Naive thymus-derived CD8-positive, alpha-beta T cell (primary cell): ENCODE measurements around the gene BHLHE41. TPM values are rescaled to one million over a fixed set of nuclear protein-coding genes. Genes with fewer than 3 reads are reported as not detected.

ENCODE experiments used
- ATAC-seq, 2 donors: fragments of 150-1000 bp; cut with Tn5 transposase in 1 of 2; sonication (Bioruptor Pico), chemical (Tn5 transposase) in 1 of 2; 1 replicate in 1 of 2; 2 replicates in 1 of 2; pipeline ENCODE4 v1.10.0; 2021; ENCODE audit warnings: mild to moderate bottlenecking in 2 of 2, moderate library complexity in 2 of 2
- POLR2A ChIA-PET: fragments of 350-600 bp; sonication (Branson Sonifier 250); formaldehyde crosslinking; loops from one replicate; lab custom pipeline; 2021; ENCODE audit warnings: antibody characterized with exemption; lab: Charles Lee
- DNase-seq, 10 donors: peaks; one replicate each; pipeline versions ENCODE4 v3.0.0 to v3.0.0-alpha.2; 2020 to 2022
- H3K27ac Mint-ChIP-seq, 10 donors: one replicate each; pipeline ENCODE4 v1.8.0; 2020 to 2022; ENCODE audit warnings: mild to moderate bottlenecking in 10 of 10, mixed read lengths in 10 of 10, moderate library complexity in 4 of 10, inconsistent platforms in 1 of 10
- H3K27me3 Mint-ChIP-seq, 5 donors: one replicate each; pipeline ENCODE4 v1.8.0; 2021 to 2022; ENCODE audit warnings: mixed read lengths in 5 of 5
- H3K36me3 Mint-ChIP-seq, 3 donors: one replicate each; pipeline ENCODE4 v1.8.0; 2020 to 2022; ENCODE audit warnings: mixed read lengths in 3 of 3, mild to moderate bottlenecking in 2 of 3, inconsistent platforms in 1 of 3
- H3K4me1 Mint-ChIP-seq, 4 donors: one replicate each; pipeline ENCODE4 v1.8.0; 2021 to 2022; ENCODE audit warnings: mixed read lengths in 4 of 4
- H3K4me3 Mint-ChIP-seq, 10 donors: one replicate each; pipeline ENCODE4 v1.8.0; 2020 to 2022; ENCODE audit warnings: mild to moderate bottlenecking in 10 of 10, mixed read lengths in 10 of 10, moderate library complexity in 6 of 10, inconsistent platforms in 1 of 10
- H3K9me3 Mint-ChIP-seq, 9 donors: one replicate each; pipeline ENCODE4 v1.8.0; 2020 to 2022; ENCODE audit warnings: mixed read lengths in 9 of 9, mild to moderate bottlenecking in 3 of 9, inconsistent platforms in 1 of 9, moderate library complexity in 1 of 9
- polyA plus RNA-seq, 3 donors: library from polyadenylated mRNA; unstranded; fragments of 300-500 nt; fragmentation: Illumina TruSeq; gene quantifications; one replicate each; pipeline ENCODE4 v1.2.3, GENCODE V29; 2021
- total RNA-seq, 8 experiments: library from RNA in 2 of 8; stranded (reverse) in 2 of 8; gene quantifications; one replicate each; pipeline ENCODE4 v1.2.3 and lab custom pipeline; 2021 to 2026

Gene BHLHE41
- total and polyA plus RNA-seq, 5 experiments from 2014 or later: 0.08 to 0.44 (median 0.41) TPM; not detected in 2

DNA sequence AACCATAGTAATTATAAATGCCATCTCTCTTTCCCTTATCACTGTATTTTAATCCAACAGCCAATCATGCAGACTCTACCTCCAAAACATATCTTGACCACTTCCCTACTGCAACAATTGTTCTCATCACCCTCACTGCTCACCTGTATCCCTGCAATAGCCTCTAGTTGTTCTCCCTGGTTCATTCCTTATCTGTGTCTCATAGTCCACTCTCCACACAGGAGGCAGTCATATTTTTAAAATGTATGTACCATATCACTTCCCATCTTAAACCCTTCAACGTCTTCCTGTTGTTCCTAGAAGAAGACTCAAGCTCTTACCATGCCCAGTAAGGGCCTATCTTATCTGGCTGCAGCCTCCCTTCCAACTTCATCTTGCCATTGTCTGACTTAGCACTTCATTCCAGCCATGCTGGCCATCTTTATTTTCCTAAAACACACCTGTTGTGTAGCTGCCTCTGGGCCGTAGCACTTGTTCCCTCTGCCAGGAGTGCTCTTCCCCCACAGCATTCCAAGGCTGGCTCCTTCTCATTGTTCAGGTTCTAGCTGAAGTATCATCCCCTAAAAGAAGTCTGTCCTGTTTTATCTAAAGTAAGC lies 27.8 kb upstream of the BHLHE41 start:
- peaks cover 3 to 28% (median 6%) of the 10 kb centered on the region in 5 donors for H3K27me3 Mint-ChIP-seq
- ATAC-seq (no peak), DNase-seq (no peak)
- H3K27ac Mint-ChIP-seq: no peak overlapping the region
- H3K4me3 Mint-ChIP-seq: no peak overlapping the region
- POLR2A ChIA-PET: no interaction called here
- peaks cover 0 to 18% (median 0%) of the 10 kb centered on the region in 4 donors for H3K4me1 Mint-ChIP-seq
- no peaks in the 10 kb centered on the region for H3K36me3 Mint-ChIP-seq
- H3K9me3 Mint-ChIP-seq: no peaks in the 10 kb centered on the region

DNA sequence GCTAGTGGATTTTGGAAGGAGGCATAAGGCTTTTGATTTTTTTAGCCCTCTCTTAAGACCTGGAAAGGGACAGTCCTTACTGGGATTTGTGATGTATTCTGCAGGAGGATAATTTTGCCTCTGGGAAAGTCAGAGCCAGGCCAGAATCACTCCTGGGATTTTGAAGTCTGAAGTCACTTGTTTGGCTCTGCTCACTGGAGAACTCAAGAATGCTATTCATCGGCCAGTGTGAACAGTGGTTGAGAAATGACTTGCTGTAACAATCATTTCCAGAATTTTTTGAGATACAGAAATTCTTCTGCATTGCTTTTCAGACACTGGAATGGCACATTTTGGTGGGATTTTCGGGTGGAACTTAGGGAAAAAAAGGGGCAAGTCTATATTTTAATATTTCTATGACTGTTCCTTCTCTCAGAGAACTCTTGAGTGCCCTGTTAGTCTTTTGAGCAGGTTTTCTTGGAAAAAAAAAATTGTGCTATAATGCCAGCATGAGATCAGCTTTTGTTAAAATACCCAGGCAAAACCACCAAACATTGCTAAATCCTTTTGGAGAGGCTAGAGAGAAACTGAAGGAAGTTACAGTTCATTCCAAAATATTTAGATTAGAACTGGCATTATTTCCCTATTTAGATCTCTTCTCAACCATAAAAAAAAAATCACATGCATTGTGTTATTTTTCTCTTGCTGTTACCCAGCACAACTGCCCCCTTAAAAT lies 26.1 kb upstream of the BHLHE41 start:
- DNase-seq (no peak), ATAC-seq (no peak)
- POLR2A ChIA-PET: no interaction called here
- no peak overlapping the region for H3K27ac Mint-ChIP-seq
- H3K4me1 Mint-ChIP-seq: peaks cover 0 to 4% (median 0%) of the 10 kb centered on the region in 4 donors
- H3K4me3 Mint-ChIP-seq: no peak overlapping the region
- H3K27me3 Mint-ChIP-seq: peaks cover 2 to 27% (median 6%) of the 10 kb centered on the region in 5 donors
- no peaks in the 10 kb centered on the region for H3K9me3 Mint-ChIP-seq
- no peaks in the 10 kb centered on the region for H3K36me3 Mint-ChIP-seq

DNA sequence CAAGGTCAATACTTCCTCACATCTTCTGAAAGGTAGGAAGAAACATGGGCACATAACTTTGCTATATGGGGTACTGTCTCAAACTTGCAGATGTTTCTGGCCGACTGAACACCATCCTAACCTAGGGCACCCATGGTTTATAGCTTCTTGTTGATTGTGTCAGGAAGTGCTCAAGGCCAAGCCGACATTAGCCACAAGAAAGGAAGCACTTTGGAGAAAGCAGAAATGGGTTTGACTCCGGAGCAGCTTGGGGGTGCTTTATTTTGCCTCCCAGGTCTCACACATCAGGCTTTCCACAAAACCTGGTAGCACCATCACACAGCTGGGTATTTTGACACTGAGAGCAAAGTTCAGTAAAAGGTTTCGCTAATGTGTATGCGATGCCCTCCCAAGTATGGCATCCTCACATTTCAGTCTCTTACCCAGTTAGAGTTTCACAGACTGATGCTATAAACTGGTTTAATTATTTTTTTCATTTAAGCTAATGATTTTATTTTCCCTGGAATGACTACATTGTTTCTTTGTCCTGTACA lies 25.2 kb upstream of the BHLHE41 start:
- POLR2A ChIA-PET: no interaction called here
- Mint-ChIP-seq H3K4me3 (no peak overlapping the region), H3K9me3 (no peaks in the 10 kb centered on the region), H3K4me1 (peaks cover 0 to 2% (median 0%) of the 10 kb centered on the region in 4 donors), H3K27me3 (peaks cover 2 to 19% (median 4%) of the 10 kb centered on the region in 5 donors), H3K36me3 (no peaks in the 10 kb centered on the region), H3K27ac (no peak overlapping the region)
- DNase-seq (no peak), ATAC-seq (no peak)

DNA sequence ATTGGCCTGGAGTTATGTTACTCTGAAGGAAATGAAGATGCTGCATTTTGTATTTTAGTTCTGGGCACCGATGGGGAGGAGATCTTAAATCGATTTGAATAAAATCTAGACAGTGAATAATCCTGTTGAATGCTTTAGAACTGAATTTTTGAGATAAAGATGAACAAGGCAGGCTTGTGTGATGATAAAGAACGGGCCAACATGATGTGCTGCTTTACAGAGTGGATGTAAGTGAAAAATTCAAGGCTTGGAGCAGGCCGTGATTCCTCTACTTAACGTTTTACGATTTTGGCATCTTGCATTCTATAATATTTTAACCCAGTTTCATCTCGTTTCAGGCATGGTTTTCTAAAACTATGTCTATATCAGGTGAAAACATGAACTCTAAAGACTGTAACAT lies 23.5 kb upstream of the BHLHE41 start:
- Mint-ChIP-seq H3K4me1 (no peaks in the 10 kb centered on the region), H3K27me3 (peaks cover 2 to 14% (median 4%) of the 10 kb centered on the region in 5 donors), H3K9me3 (no peaks in the 10 kb centered on the region), H3K36me3 (no peaks in the 10 kb centered on the region), H3K4me3 (no peak overlapping the region), H3K27ac (no peak overlapping the region)
- ATAC-seq (no peak), DNase-seq (no peak)
- POLR2A ChIA-PET: no interaction called here

DNA sequence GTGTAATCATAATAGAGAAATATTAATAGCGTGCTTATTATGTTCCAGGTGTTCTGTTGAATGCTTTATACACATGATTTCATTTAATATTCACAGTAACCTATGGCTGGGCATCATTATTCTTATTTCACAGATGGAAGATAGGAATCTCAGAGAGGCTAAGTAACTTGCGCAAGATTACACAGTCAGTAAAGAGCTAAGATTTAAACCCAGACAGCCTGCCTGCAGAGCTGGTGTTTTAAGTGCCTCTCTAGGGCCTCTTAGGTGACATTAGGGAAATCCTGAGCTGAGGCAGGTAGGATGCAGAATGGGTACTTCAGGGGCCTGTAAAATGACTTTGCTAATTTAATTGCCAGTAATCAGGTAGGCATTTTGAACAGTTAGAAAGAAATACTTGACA lies 18.5 kb upstream of the BHLHE41 start:
- Mint-ChIP-seq H3K36me3 (no peaks in the 10 kb centered on the region), H3K9me3 (no peaks in the 10 kb centered on the region), H3K4me1 (no peaks in the 10 kb centered on the region), H3K27me3 (peaks cover 0 to 3% (median 2%) of the 10 kb centered on the region in 5 donors), H3K4me3 (no peak overlapping the region), H3K27ac (no peak overlapping the region)
- POLR2A ChIA-PET: no interaction called here
- ATAC-seq: no peak
- DNase-seq: no peak

DNA sequence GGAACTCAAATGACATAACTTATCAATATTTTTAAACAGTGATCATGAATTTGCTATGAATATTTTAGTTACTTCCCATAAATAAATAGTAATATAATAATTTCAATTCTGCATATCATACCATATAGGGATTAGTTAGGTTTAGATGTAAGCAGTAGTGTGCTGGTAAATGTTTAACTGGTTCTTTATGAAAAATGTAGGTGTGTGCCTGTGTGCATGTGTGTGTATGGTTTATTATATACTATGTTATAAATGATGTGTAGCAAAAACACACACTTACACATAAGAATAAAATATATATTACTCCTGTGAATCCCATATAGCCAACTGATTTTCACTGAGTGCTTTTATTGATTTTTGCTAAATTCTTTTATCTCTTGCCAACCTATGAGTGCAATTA lies 14.0 kb upstream of the BHLHE41 start:
- H3K4me1 Mint-ChIP-seq: no peaks in the 10 kb centered on the region
- DNase-seq (no peak), ATAC-seq (no peak)
- no peak overlapping the region for H3K27ac Mint-ChIP-seq
- no peaks in the 10 kb centered on the region for H3K36me3 Mint-ChIP-seq
- no peaks in the 10 kb centered on the region for H3K9me3 Mint-ChIP-seq
- no peak overlapping the region for H3K4me3 Mint-ChIP-seq
- peaks cover 8 to 16% (median 10%) of the 10 kb centered on the region in 5 donors for H3K27me3 Mint-ChIP-seq
- POLR2A ChIA-PET: no interaction called here

DNA sequence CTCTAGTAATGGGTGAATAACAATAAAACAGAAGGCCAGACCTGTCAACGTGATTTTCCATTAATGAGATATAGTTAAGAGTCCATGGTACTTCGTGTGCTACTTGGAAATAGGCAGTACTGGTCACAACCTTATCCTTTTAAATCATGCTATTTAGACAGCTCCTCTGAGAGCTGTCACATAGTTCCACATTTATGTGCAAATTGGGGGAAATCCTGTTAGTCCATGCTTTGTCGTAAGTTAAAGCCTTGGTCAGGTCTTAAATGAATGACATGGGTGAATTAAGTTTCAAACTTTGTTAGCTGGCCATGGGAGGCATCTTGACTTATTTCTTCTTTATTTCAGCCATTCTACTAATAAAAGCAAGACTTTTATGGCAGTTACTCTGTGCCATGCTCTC lies 11.9 kb upstream of the BHLHE41 start:
- Mint-ChIP-seq H3K4me1 (no peaks in the 10 kb centered on the region), H3K27ac (no peak overlapping the region), H3K9me3 (no peaks in the 10 kb centered on the region), H3K27me3 (peaks cover 14 to 34% (median 23%) of the 10 kb centered on the region in 5 donors), H3K36me3 (no peaks in the 10 kb centered on the region), H3K4me3 (no peak overlapping the region)
- POLR2A ChIA-PET: no interaction called here
- DNase-seq: no peak
- no peak for ATAC-seq

DNA sequence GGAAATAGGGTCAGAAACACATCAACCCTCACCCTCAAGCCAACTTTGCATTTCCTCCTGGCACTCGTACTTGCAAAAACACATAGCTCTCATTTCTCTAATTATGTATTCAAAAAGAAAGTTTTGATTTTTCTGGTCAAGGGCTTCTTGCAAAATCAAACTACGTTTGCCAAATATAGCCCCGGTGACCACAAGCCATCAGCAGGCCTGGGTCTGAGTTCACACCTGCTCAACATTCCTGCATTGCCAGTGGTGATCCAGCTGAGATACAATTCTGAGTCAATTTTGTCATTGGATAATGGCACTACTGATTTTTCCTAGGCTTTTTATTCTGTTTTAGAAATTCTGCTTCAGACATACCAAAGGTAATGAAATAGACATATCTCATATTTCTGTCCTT lies 10.7 kb upstream of the BHLHE41 start:
- Mint-ChIP-seq H3K27me3 (peaks cover 17 to 43% (median 28%) of the 10 kb centered on the region in 5 donors), H3K36me3 (no peaks in the 10 kb centered on the region), H3K27ac (no peak overlapping the region), H3K4me1 (peaks cover 0 to 2% (median 0%) of the 10 kb centered on the region in 4 donors), H3K4me3 (no peak overlapping the region), H3K9me3 (no peaks in the 10 kb centered on the region)
- POLR2A ChIA-PET: no interaction called here
- DNase-seq (no peak), ATAC-seq (no peak)

DNA sequence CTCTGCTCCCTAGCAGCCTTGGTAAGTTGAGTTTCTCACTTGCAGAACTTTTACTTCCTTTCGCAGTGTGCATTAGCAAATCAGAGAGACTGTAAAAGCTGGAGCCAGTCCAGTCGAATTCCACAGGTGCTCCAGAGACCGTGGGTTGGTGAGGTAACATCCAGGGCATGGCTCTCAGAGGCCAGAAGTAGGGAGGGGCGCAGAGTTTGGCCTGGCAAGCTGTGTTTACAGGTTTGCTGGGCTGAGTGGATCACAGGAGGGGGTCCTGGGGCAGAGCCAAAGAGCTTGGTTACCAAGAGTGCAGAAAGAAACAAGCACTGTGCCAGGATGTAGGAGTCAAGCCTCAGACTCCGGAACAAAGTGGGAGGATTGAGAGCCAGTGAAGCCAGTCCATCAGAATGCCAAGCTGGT lies 10.2 kb upstream of the BHLHE41 start:
- Mint-ChIP-seq H3K9me3 (no peaks in the 10 kb centered on the region), H3K4me1 (peaks cover 0 to 4% (median 0%) of the 10 kb centered on the region in 4 donors), H3K4me3 (no peak overlapping the region), H3K36me3 (no peaks in the 10 kb centered on the region), H3K27ac (no peak overlapping the region), H3K27me3 (peaks cover 17 to 43% (median 29%) of the 10 kb centered on the region in 5 donors)
- ATAC-seq: no peak
- POLR2A ChIA-PET: no interaction called here
- DNase-seq: no peak

DNA sequence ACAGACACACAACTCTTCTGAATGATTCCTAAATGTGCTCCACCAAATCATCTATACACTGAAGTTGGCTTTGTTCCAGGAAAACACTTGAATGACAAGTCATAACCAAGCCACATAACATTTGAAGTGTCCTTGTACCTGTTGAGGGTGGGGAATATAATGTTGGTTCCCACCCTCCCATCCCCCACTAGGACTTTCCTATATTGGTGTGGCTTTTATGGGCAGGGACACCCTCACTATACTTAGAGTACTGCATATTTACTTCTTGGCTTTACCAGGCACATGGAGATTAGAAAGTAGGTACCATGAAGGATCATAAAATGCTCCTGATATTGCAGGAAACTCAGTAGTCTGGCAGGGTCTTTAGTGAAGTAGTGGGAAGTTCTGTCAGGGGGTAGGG lies 9.7 kb upstream of the BHLHE41 start:
- peaks cover 0 to 4% (median 0%) of the 10 kb centered on the region in 4 donors for H3K4me1 Mint-ChIP-seq
- H3K4me3 Mint-ChIP-seq: no peak overlapping the region
- H3K27ac Mint-ChIP-seq: no peak overlapping the region
- POLR2A ChIA-PET: no interaction called here
- DNase-seq: no peak
- no peaks in the 10 kb centered on the region for H3K9me3 Mint-ChIP-seq
- H3K27me3 Mint-ChIP-seq: peaks cover 17 to 43% (median 29%) of the 10 kb centered on the region in 5 donors
- H3K36me3 Mint-ChIP-seq: no peaks in the 10 kb centered on the region
- no peak for ATAC-seq

DNA sequence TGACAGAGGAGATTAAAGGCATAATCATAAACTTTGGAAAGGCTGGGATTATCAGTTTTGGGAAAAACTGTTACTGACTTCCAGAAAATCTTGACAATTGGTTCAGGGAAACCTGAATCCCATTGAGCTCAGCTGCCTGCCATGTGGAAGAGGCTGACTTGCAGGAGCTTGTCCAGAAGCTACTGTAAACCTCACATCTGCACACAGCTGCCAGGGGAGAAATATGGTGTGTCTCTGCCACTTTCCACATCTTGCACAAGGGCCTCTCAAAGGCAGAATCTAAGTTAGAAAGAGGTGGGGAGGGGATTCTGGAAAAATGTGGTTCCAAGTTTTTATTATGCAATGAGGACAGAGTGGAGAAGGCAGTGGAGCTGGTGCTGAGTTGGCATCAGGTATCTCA lies 8.7 kb upstream of the BHLHE41 start:
- POLR2A ChIA-PET: no interaction called here
- DNase-seq (no peak), ATAC-seq (no peak)
- H3K27ac Mint-ChIP-seq: no peak overlapping the region
- H3K9me3 Mint-ChIP-seq: no peaks in the 10 kb centered on the region
- H3K36me3 Mint-ChIP-seq: no peaks in the 10 kb centered on the region
- H3K4me3 Mint-ChIP-seq: no peak overlapping the region
- peaks cover 0 to 4% (median 0%) of the 10 kb centered on the region in 4 donors for H3K4me1 Mint-ChIP-seq
- H3K27me3 Mint-ChIP-seq: peaks cover 22 to 52% (median 34%) of the 10 kb centered on the region in 5 donors

DNA sequence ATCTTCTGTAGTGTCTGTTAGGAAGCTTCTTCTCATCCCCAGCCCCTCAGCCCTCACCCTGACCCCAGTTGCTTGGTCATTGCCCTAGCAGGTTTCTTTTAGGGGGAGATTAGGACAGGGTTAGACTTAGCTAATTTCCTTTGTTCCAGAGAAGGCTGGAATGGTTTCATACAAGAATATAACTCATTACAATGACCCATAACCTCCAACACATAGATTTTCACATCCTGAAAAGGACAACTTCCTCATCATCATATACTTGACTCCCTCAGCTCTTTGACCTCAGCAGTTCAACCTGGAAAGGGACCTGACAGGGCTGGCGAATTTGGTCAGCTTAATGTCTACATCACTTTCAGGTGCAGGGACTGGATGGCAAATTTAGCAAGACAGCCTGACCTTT lies 8.0 kb upstream of the BHLHE41 start:
- POLR2A ChIA-PET: no interaction called here

DNA sequence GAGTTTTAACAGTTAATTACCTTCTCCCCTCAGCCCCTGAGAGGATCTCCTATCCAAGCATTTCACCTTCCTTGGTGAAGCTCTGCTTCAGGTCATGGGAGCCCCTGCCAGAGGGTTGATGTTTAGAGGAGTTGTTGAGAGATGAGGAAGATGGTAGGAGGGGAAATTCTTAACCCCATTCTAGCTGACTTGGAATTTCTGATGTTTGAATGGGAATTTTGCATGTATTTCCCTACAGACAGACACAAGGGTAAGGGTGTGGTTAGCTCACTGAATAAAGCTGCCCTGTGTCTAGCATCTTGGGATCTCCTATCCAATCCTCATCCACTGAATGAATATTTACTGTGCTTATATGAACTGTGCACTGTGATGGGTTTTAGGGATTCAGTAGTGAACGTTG lies 7.1 kb upstream of the BHLHE41 start:
- POLR2A ChIA-PET: no interaction called here
- H3K36me3 Mint-ChIP-seq: no peaks in the 10 kb centered on the region
- H3K27me3 Mint-ChIP-seq: peaks cover 37 to 68% (median 50%) of the 10 kb centered on the region in 5 donors
- H3K4me3 Mint-ChIP-seq: no peak overlapping the region
- H3K9me3 Mint-ChIP-seq: no peaks in the 10 kb centered on the region
- no peak overlapping the region for H3K27ac Mint-ChIP-seq
- DNase-seq (no peak), ATAC-seq (no peak)
- peaks cover 0 to 6% (median 2%) of the 10 kb centered on the region in 4 donors for H3K4me1 Mint-ChIP-seq

More for the DNA sequence above, 8.0 kb upstream of the BHLHE41 start:
- ATAC-seq (no peak), DNase-seq (no peak)
- H3K27ac Mint-ChIP-seq: no peak overlapping the region
- no peaks in the 10 kb centered on the region for H3K36me3 Mint-ChIP-seq
- H3K4me1 Mint-ChIP-seq: peaks cover 0 to 4% (median 0%) of the 10 kb centered on the region in 4 donors
- no peaks in the 10 kb centered on the region for H3K9me3 Mint-ChIP-seq
- peaks cover 27 to 59% (median 40%) of the 10 kb centered on the region in 5 donors for H3K27me3 Mint-ChIP-seq
- no peak overlapping the region for H3K4me3 Mint-ChIP-seq
